ENCODE results near the gene NT5DC2.

GRCh38 chr3:52494445-52494844, 39.2 kb downstream of the NT5DC2 start:
- TF ChIP-seq CTCF (IDR thresholded peaks at IDR 0.05; ENCODE audit: low read depth, low read length) (no peak), EZH2phosphoT487 (IDR thresholded peaks at IDR 0.05; ENCODE audit: low read depth) (no peak)

Measured in OCI-LY3 (cell line).